Measurements from ENCODE around the gene DACT1.

The DACT1 gene

DNA sequence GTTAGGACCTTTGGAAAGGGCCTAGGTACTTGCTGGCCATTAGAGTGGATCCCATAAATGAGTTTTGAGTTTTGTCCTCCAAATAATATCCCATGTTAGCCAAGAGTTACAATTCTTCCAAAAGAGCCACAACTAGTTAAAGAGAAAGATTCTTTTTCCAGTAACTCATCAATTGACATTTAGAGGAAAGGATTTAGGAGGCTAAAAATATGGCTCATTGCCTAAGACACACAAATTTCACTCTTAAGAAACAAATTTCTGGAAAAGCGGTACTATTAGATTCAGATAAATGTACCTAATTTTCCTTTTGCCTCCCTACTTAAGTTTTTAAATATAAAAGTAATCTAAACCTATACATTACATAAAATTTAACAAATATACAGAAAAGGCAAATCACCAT is 21.3 kb downstream of the DACT1 start:
- no peak overlapping the region for H3K27ac ChIP-seq (ENCODE audit: low read depth, low read length, poor library complexity, severe bottlenecking)
- no peaks in the 10 kb centered on the region for H3K27me3 ChIP-seq (ENCODE audit: insufficient read depth, low read length)
- no peaks in the 10 kb centered on the region for H3K9me2 ChIP-seq (ENCODE audit: low read depth, low read length)
- no peak overlapping the region for H3K4me2 ChIP-seq (ENCODE audit: low read length)
- no peak overlapping the region for H3K9ac ChIP-seq (ENCODE audit: low read length)
- H3K79me2 ChIP-seq (ENCODE audit: insufficient read depth, low read length): no peaks in the 10 kb centered on the region
- H3K4me3 ChIP-seq (ENCODE audit: low read depth, low read length, poor library complexity, severe bottlenecking): no peak overlapping the region
- H3K9me3 ChIP-seq (ENCODE audit: low read length): no peaks in the 10 kb centered on the region
- no peak overlapping the region for H2AFZ ChIP-seq (ENCODE audit: low read length)
- no peaks in the 10 kb centered on the region for H3F3A ChIP-seq (ENCODE audit: insufficient read depth, low read length)
- no peaks in the 10 kb centered on the region for H4K20me1 ChIP-seq (ENCODE audit: insufficient read depth, low read length)
- no peaks in the 10 kb centered on the region for H3K4me1 ChIP-seq (ENCODE audit: insufficient read depth, low read length, severe bottlenecking)
- TF ChIP-seq, protein P1, sequence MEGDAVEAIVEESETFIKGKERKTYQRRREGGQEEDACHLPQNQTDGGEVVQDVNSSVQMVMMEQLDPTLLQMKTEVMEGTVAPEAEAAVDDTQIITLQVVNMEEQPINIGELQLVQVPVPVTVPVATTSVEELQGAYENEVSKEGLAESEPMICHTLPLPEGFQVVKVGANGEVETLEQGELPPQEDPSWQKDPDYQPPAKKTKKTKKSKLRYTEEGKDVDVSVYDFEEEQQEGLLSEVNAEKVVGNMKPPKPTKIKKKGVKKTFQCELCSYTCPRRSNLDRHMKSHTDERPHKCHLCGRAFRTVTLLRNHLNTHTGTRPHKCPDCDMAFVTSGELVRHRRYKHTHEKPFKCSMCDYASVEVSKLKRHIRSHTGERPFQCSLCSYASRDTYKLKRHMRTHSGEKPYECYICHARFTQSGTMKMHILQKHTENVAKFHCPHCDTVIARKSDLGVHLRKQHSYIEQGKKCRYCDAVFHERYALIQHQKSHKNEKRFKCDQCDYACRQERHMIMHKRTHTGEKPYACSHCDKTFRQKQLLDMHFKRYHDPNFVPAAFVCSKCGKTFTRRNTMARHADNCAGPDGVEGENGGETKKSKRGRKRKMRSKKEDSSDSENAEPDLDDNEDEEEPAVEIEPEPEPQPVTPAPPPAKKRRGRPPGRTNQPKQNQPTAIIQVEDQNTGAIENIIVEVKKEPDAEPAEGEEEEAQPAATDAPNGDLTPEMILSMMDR (IDR thresholded peaks at IDR 0.05; ENCODE audit: low read length): no peak
- no peak for TF ChIP-seq EZH2 (IDR thresholded peaks at IDR 0.05; ENCODE audit: borderline replicate concordance, low read length)
- H3K36me3 ChIP-seq (ENCODE audit: insufficient read depth, low read length): no peaks in the 10 kb centered on the region

DNA sequence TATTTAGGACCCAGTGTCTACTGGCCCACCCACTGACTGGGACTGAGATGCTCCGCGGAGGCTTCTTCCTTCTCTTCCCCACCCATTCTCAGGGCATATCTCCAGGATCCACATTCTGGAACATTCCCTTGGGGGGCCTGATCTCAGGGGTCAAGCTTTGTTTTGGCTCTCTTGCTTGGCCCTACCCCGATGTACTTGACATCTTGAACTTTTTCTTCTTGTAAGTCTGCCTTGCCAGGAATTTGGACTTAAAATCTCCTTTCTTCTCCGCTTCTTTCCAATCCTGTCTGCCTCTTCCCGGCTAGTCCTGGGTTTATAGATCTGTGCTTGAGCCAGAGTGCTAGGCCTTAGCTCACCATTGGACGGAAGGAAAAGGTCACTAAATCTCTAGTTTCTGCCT is 22.1 kb downstream of the DACT1 start:
- H3K27ac ChIP-seq (ENCODE audit: low read depth, low read length, poor library complexity, severe bottlenecking): no peak overlapping the region
- H3K27me3 ChIP-seq (ENCODE audit: insufficient read depth, low read length): no peaks in the 10 kb centered on the region
- no peak overlapping the region for H3K9ac ChIP-seq (ENCODE audit: low read length)

DNA sequence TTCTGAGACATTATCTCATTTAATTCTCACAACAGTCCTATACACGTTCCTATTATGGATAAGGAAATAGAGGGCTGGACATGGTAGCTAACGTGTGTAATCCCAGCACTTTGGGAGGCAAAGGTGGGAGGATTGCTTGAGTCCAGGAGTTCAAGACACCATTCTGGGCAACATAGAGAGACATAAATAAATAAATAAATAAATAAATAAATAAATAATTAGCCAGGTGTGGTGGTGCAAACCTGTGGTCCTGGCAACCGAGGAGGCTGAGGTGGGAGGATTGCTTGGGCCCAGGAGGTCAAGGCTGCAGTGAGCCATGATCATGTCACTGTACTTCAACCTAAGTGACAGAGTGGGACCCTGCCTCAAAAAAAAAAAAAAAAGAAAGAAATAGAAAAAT is 22.6 kb downstream of the DACT1 start:
- Histone ChIP-seq H3K27me3 (ENCODE audit: insufficient read depth, low read length) (no peaks in the 10 kb centered on the region), H2AFZ (ENCODE audit: low read length) (no peak overlapping the region), H3K4me3 (ENCODE audit: low read depth, low read length, poor library complexity, severe bottlenecking) (no peak overlapping the region), H3F3A (ENCODE audit: insufficient read depth, low read length) (no peaks in the 10 kb centered on the region), H3K79me2 (ENCODE audit: insufficient read depth, low read length) (no peaks in the 10 kb centered on the region), H3K9ac (ENCODE audit: low read length) (no peak overlapping the region), H3K4me2 (ENCODE audit: low read length) (no peak overlapping the region), H3K9me3 (ENCODE audit: low read length) (no peaks in the 10 kb centered on the region), H3K4me1 (ENCODE audit: insufficient read depth, low read length, severe bottlenecking) (no peaks in the 10 kb centered on the region), H3K36me3 (ENCODE audit: insufficient read depth, low read length) (no peaks in the 10 kb centered on the region), H4K20me1 (ENCODE audit: insufficient read depth, low read length) (no peaks in the 10 kb centered on the region), H3K9me2 (ENCODE audit: low read depth, low read length) (no peaks in the 10 kb centered on the region), H3K27ac (ENCODE audit: low read depth, low read length, poor library complexity, severe bottlenecking) (no peak overlapping the region)
- no peak for TF ChIP-seq EZH2 (IDR thresholded peaks at IDR 0.05; ENCODE audit: borderline replicate concordance, low read length)
- TF ChIP-seq, protein P1 (IDR thresholded peaks at IDR 0.05; ENCODE audit: low read length): no peak

More for the DNA sequence above, 22.1 kb downstream of the DACT1 start:
- Histone ChIP-seq H3K9me2 (ENCODE audit: low read depth, low read length) (no peaks in the 10 kb centered on the region), H3K9me3 (ENCODE audit: low read length) (no peaks in the 10 kb centered on the region), H2AFZ (ENCODE audit: low read length) (no peak overlapping the region), H3K4me3 (ENCODE audit: low read depth, low read length, poor library complexity, severe bottlenecking) (no peak overlapping the region), H3K36me3 (ENCODE audit: insufficient read depth, low read length) (no peaks in the 10 kb centered on the region), H4K20me1 (ENCODE audit: insufficient read depth, low read length) (no peaks in the 10 kb centered on the region), H3K4me1 (ENCODE audit: insufficient read depth, low read length, severe bottlenecking) (no peaks in the 10 kb centered on the region), H3K4me2 (ENCODE audit: low read length) (no peak overlapping the region), H3F3A (ENCODE audit: insufficient read depth, low read length) (no peaks in the 10 kb centered on the region), H3K79me2 (ENCODE audit: insufficient read depth, low read length) (no peaks in the 10 kb centered on the region)
- TF ChIP-seq EZH2 (IDR thresholded peaks at IDR 0.05; ENCODE audit: borderline replicate concordance, low read length): no peak
- TF ChIP-seq, protein P1 (IDR thresholded peaks at IDR 0.05; ENCODE audit: low read length): no peak
